HCT116 (cell line): ENCODE results near the gene CXADR.

ENCODE experiments used
- CTCF ChIP-seq, 3 experiments: fragments of 200-600 bp in 1 of 3; sonication (generic) in 1 of 3; IDR thresholded peaks in 2 of 3; conservative IDR thresholded peaks in 1 of 3; 2 replicates each; pipeline ENCODE4 v1.5.1; 2012 to 2017; ENCODE audit warnings: low read depth in 2 of 3, low read length in 2 of 3, antibody characterized with exemption in 1 of 3, borderline replicate concordance in 1 of 3, control low read depth in 1 of 3, mild to moderate bottlenecking in 1 of 3, mixed read lengths in 1 of 3, mixed run types in 1 of 3, moderate library complexity in 1 of 3; ENCODE audit not compliant: insufficient read depth in 1 of 3
- POLR2A ChIP-seq: IDR thresholded peaks from 2 replicates; pipeline ENCODE4 v1.7.0; 2011; ENCODE audit warnings: borderline replicate concordance; ENCODE audit not compliant: insufficient read depth, insufficient read length; ENCODE audit errors: extremely low read depth
- RAD21 ChIP-seq: IDR thresholded peaks from 2 replicates; pipeline ENCODE4 v1.6.1; 2012; ENCODE audit warnings: low read depth, mild to moderate bottlenecking
- SIN3A ChIP-seq: IDR thresholded peaks from 2 replicates; pipeline ENCODE4 v1.6.1; 2012; ENCODE audit warnings: low read depth
- YY1 ChIP-seq: IDR thresholded peaks from 2 replicates; pipeline ENCODE4 v1.6.1; 2011; ENCODE audit warnings: low read length, low read depth, moderate library complexity, mild to moderate bottlenecking; ENCODE audit not compliant: insufficient replicate concordance; ENCODE audit errors: extremely low read depth

DNA sequence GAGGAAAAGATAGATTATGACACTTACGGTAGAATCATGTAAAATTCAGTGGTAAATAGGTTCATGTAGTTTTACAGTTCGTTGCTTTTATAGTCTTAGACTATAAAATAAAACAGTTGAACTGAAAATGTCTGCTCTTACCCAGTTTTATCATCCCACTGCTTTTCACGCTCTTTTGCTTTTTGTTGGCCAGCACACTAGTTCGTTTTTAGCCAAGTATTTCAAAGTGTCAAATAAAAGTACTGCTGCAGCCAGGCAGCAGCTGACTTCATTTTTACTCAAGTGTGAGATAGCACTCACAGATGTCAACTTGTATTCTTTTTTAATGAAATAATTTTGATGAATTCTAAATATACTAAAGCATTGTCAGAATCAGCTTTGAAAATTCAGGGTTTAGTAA lies 118.4 kb downstream of the CXADR start:
- TF ChIP-seq POLR2A (no peak), YY1 (no peak), RAD21 (no peak), SIN3A (no peak), CTCF (IDR thresholded peaks at IDR 0.05 in 2 of 3, conservative IDR thresholded peaks at IDR 0.05 in 1 of 3; ENCODE audit: borderline replicate concordance in 1 of 3, insufficient read depth in 1 of 3, low read depth in 2 of 3, low read length in 2 of 3) (no peak)
